Measurements from ENCODE around the gene MYH9.

- TF ChIP-seq EZH2 (optimal IDR thresholded peaks at IDR 0.05; ENCODE audit: low read depth, low read length) = no peak
- no peak for TF ChIP-seq CTCF (IDR thresholded peaks at IDR 0.05; ENCODE audit: low read length)
- no peak for TF ChIP-seq EZH2phosphoT487 (IDR thresholded peaks at IDR 0.05; ENCODE audit: low read length)
Measured at GRCh38 chr22:36238373-36239149, 149.2 kb downstream of the MYH9 start.
